ENCODE measurements around the gene FXYD2. TPM values are rescaled to one million over a fixed set of nuclear protein-coding genes. Genes with fewer than 3 reads are reported as not detected.

Gene FXYD2
- total and polyA plus RNA-seq, 2 of the 4 experiments (the other 2 are of a cell fraction), result 0.09 TPM; not detected in 1

DNA sequence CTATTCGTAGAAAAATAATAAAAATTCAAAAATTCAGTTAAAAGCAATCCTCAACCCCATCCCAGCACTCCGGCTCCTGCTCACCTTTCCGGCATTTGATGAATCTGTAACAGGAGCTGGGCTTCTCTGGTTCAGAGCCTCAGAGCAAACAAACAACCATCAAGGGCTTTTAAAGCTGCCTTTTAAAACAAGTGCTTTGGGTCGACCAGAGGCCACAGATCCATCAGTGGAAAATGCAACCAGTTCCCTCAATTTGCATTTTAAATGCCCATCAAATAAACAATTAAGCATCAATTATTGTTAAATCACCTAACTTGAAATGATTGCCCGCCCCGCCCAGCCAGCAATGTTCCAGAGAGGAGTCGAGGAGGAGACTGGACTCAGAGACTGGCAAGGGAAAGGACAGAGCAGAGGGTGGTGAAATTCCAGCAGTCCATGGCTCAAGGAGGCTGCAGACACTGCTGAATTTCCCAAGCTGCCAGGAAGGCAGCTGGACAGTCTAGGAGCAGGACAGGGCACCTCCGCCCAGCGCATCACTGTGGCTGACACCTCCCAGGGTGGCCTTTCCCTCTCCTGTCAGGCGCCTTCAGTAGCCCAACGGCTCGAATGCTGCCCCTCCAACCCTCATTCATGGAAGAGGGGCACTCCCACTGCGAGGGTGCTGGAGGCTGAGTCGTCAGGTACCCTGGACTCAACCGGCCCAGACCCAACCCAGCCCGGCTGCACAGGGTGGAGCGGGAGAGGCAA, 44.4 kb upstream of the FXYD2 start:
- CTCF ChIA-PET, result no interaction called here
- H3K9ac ChIP-seq (ENCODE audit: low read depth, low read length), result no peak overlapping the region
- WGBS, 2 experiments (ENCODE audit: extremely low coverage in 2 of 2, insufficient read length in 1 of 2), result 63% methylated on average over 9 of the region's 17 CpGs; no CpG with 5 or more reads in 1 of the 2 experiments
- no peak overlapping the region for H2BK15ac ChIP-seq (ENCODE audit: low read depth, low read length)
- no peaks in the 10 kb centered on the region for H3K36me3 ChIP-seq (ENCODE audit: control insufficient read depth, insufficient read depth, low read length)
- no peak overlapping the region for H4K5ac ChIP-seq (ENCODE audit: low read depth, low read length)
- H3K14ac ChIP-seq (replicated peaks; ENCODE audit: low read depth, low read length), result no peak overlapping the region
- no TSS peak for BruUV-seq (replicated peaks)
- in situ Hi-C loops (cut with MboI; ENCODE audit: low sequenced_read_pairs), result no loop called here
- no peak overlapping the region for H3K27ac ChIP-seq (ENCODE audit: insufficient read depth, low read length)
- no peak overlapping the region for H2BK5ac ChIP-seq (ENCODE audit: low read depth, low read length, poor library complexity, severe bottlenecking)
- TF ChIP-seq, protein P1, sequence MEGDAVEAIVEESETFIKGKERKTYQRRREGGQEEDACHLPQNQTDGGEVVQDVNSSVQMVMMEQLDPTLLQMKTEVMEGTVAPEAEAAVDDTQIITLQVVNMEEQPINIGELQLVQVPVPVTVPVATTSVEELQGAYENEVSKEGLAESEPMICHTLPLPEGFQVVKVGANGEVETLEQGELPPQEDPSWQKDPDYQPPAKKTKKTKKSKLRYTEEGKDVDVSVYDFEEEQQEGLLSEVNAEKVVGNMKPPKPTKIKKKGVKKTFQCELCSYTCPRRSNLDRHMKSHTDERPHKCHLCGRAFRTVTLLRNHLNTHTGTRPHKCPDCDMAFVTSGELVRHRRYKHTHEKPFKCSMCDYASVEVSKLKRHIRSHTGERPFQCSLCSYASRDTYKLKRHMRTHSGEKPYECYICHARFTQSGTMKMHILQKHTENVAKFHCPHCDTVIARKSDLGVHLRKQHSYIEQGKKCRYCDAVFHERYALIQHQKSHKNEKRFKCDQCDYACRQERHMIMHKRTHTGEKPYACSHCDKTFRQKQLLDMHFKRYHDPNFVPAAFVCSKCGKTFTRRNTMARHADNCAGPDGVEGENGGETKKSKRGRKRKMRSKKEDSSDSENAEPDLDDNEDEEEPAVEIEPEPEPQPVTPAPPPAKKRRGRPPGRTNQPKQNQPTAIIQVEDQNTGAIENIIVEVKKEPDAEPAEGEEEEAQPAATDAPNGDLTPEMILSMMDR (conservative IDR thresholded peaks at IDR 0.05; ENCODE audit: low read depth, low read length), result no peak
- TF ChIP-seq POLR2A (IDR thresholded peaks at IDR 0.05; ENCODE audit: low read depth, low read length), result no peak
- TF ChIP-seq RFX5 (IDR thresholded peaks at IDR 0.05; ENCODE audit: low read depth, low read length), result no peak
- TF ChIP-seq CEBPB (IDR thresholded peaks at IDR 0.05; ENCODE audit: low read depth, low read length), result no peak
- TF ChIP-seq BHLHE40 (IDR thresholded peaks at IDR 0.05; ENCODE audit: low read depth, low read length), result no peak
- no peak for TF ChIP-seq NFE2L2 (IDR thresholded peaks at IDR 0.05; ENCODE audit: low read depth, low read length)
- TF ChIP-seq RCOR1 (IDR thresholded peaks at IDR 0.05; ENCODE audit: insufficient replicate concordance, low read length), result no peak
- TF ChIP-seq USF2 (IDR thresholded peaks at IDR 0.05; ENCODE audit: low read depth, low read length), result no peak
- TF ChIP-seq MAFK (IDR thresholded peaks at IDR 0.05; ENCODE audit: low read depth, low read length), result no peak
- TF ChIP-seq, protein P2, sequence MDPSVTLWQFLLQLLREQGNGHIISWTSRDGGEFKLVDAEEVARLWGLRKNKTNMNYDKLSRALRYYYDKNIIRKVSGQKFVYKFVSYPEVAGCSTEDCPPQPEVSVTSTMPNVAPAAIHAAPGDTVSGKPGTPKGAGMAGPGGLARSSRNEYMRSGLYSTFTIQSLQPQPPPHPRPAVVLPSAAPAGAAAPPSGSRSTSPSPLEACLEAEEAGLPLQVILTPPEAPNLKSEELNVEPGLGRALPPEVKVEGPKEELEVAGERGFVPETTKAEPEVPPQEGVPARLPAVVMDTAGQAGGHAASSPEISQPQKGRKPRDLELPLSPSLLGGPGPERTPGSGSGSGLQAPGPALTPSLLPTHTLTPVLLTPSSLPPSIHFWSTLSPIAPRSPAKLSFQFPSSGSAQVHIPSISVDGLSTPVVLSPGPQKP (IDR thresholded peaks at IDR 0.05; ENCODE audit: borderline replicate concordance, low read depth, low read length), result no peak
- TF ChIP-seq MXI1 (IDR thresholded peaks at IDR 0.05; ENCODE audit: borderline replicate concordance, low read depth, low read length), result no peak
- no peak for TF ChIP-seq MAZ (IDR thresholded peaks at IDR 0.05; ENCODE audit: borderline replicate concordance, low read depth, low read length)
- TF ChIP-seq SMC3 (IDR thresholded peaks at IDR 0.05; ENCODE audit: low read depth, low read length), result no peak
- TF ChIP-seq CHD1 (IDR thresholded peaks at IDR 0.05; ENCODE audit: low read depth, low read length), result no peak
- no peak for TF ChIP-seq FOS (IDR thresholded peaks at IDR 0.05; ENCODE audit: low read depth, low read length)
- H2AK9ac ChIP-seq (replicated peaks; ENCODE audit: low read depth, low read length, poor library complexity), result no peak overlapping the region
- H3K18ac ChIP-seq (ENCODE audit: low read depth, low read length), result no peak overlapping the region
- no peak overlapping the region for H2AFZ ChIP-seq (replicated peaks; ENCODE audit: low read length, poor library complexity)
- POLR2A ChIA-PET (ENCODE audit: unreplicated experiment), result no interaction called here
- dilution Hi-C loops (cut with HindIII; ENCODE audit: low sequenced_read_pairs, unreplicated experiment), result no loop called here
- DNase-seq, result no peak
- no peak overlapping the region for H3K56ac ChIP-seq (ENCODE audit: extremely low read depth, insufficient read depth, low read length)
- no peak overlapping the region for H3K23ac ChIP-seq (ENCODE audit: low read depth, low read length)
- no peaks in the 10 kb centered on the region for H3K79me1 ChIP-seq (ENCODE audit: low read depth in 1 of 2, low read length in 2 of 2)
- H2AK5ac ChIP-seq (ENCODE audit: low read depth, low read length), result no peak overlapping the region
- intact Hi-C loops (cut with micrococcal nuclease), result no loop called here
- H3K27me3 ChIP-seq (ENCODE audit: control insufficient read depth, insufficient read depth, low read length), result peaks cover 20% of the 10 kb centered on the region
- no peaks in the 10 kb centered on the region for H3K9me1 ChIP-seq (ENCODE audit: insufficient read depth, low read length)
- no peaks in the 10 kb centered on the region for H4K20me1 ChIP-seq (ENCODE audit: insufficient read depth, low read length)
- no peak overlapping the region for H3K4me2 ChIP-seq (ENCODE audit: low read depth, low read length)
- no peak overlapping the region for H4K91ac ChIP-seq (ENCODE audit: insufficient read depth, low read depth, low read length)
- no peak overlapping the region for H3K4me3 ChIP-seq (ENCODE audit: insufficient read depth, low read depth, low read length)
- H2BK120ac ChIP-seq (ENCODE audit: low read depth, low read length), result no peak overlapping the region
- H4K8ac ChIP-seq (ENCODE audit: low read depth in 2 of 2, low read length in 2 of 2), result no peak overlapping the region
- no peaks in the 10 kb centered on the region for H3K4me1 ChIP-seq (ENCODE audit: control insufficient read depth, insufficient read depth, low read length)
- no peak for ATAC-seq (ENCODE audit: low read depth)
- H3K4ac ChIP-seq (ENCODE audit: low read depth, low read length), result no peak overlapping the region
- no peaks in the 10 kb centered on the region for H3K9me3 ChIP-seq (ENCODE audit: control insufficient read depth, insufficient read depth, low read length)
- no peak overlapping the region for H2BK20ac ChIP-seq (ENCODE audit: low read depth, low read length)

Measured in IMR-90 (cell line).